ENCODE measurements around the gene TJP2. TPM values are rescaled to one million over a fixed set of nuclear protein-coding genes. Genes with fewer than 3 reads are reported as not detected.
"Not testable (repeated sequence)": the region's sequence is repeated elsewhere in the genome, so short reads cannot be mapped to it uniquely, and the experiment has no call there.

TJP2 gene
- total RNA-seq, 3 donors from 2014 or later (not counting 1 experiment from before 2014, with no cell fraction given), result 6.8 to 10.0 (median 9.6) TPM

DNA sequence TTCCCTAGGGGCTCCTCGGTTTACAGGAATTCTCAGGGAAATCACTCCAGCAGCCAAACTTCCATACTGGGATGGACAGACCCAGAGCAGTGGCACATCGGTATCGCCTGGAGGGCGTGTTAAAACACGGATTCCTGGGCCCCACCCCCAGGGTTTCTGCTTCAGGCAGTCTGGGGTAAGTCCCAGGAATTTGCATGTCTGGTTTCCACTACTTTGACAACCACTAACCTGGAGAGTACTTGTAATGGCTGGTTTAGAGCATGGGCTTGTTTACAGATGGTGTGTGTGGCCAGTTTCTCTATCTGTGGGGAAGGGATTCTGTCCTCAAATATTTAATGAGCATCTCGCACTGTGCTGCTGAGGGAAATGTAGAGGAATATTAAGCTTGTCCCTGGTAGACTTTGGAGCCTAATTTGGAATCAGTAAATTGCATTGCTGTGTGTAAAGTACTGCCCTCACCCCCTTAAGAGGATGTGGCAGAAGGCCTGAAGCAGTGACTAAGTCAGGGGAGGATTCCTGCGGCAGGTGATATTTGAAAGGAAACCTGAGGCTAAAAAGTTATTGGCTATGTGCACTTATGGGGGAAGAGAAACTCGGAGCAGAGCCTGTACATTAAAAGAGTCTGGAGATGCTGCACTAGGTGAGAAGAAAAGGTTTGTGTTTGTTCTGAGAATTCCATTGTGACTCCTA is 18.6 kb upstream of the TJP2 start:
- no peak overlapping the region for H3K27ac ChIP-seq (ENCODE audit: low read length)
- intact Hi-C loops (cut with micrococcal nuclease), result loop anchor here (2.0 kb wide), 1 partner anchor 37 kb away; no protein-coding TSS in a partner anchor
- WGBS (ENCODE audit: insufficient coverage), result 83% methylated on average over 8 of the region's 8 CpGs
- H3K9me3 Mint-ChIP-seq, result no peaks in the 10 kb centered on the region
- no peaks in the 10 kb centered on the region for H3K36me3 Mint-ChIP-seq
- peak in 1 of 3 donors; percentile 32 for ATAC-seq
- H3K4me3 Mint-ChIP-seq, result no peak overlapping the region
- no peaks in the 10 kb centered on the region for H3K9me3 ChIP-seq (ENCODE audit: control insufficient read depth, insufficient read depth, low read length)
- DNase-seq, result no peak
- no peaks in the 10 kb centered on the region for H3K27me3 ChIP-seq (ENCODE audit: control insufficient read depth, insufficient read depth, low read length)
- H3K27ac Mint-ChIP-seq, result no peak overlapping the region
- no peaks in the 10 kb centered on the region for H3K27me3 Mint-ChIP-seq (ENCODE audit: low read depth in 2 of 2)
- no peaks in the 10 kb centered on the region for H3K4me1 Mint-ChIP-seq
- no peaks in the 10 kb centered on the region for H3K4me1 ChIP-seq (ENCODE audit: control insufficient read depth, insufficient read depth, low read length)
- H3K36me3 ChIP-seq (ENCODE audit: control insufficient read depth, insufficient read depth, low read length), result no peaks in the 10 kb centered on the region
- H3K4me3 ChIP-seq (ENCODE audit: low read length), result no peak overlapping the region
- TF ChIP-seq, protein P1, sequence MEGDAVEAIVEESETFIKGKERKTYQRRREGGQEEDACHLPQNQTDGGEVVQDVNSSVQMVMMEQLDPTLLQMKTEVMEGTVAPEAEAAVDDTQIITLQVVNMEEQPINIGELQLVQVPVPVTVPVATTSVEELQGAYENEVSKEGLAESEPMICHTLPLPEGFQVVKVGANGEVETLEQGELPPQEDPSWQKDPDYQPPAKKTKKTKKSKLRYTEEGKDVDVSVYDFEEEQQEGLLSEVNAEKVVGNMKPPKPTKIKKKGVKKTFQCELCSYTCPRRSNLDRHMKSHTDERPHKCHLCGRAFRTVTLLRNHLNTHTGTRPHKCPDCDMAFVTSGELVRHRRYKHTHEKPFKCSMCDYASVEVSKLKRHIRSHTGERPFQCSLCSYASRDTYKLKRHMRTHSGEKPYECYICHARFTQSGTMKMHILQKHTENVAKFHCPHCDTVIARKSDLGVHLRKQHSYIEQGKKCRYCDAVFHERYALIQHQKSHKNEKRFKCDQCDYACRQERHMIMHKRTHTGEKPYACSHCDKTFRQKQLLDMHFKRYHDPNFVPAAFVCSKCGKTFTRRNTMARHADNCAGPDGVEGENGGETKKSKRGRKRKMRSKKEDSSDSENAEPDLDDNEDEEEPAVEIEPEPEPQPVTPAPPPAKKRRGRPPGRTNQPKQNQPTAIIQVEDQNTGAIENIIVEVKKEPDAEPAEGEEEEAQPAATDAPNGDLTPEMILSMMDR (IDR thresholded peaks at IDR 0.05), result no peak

DNA sequence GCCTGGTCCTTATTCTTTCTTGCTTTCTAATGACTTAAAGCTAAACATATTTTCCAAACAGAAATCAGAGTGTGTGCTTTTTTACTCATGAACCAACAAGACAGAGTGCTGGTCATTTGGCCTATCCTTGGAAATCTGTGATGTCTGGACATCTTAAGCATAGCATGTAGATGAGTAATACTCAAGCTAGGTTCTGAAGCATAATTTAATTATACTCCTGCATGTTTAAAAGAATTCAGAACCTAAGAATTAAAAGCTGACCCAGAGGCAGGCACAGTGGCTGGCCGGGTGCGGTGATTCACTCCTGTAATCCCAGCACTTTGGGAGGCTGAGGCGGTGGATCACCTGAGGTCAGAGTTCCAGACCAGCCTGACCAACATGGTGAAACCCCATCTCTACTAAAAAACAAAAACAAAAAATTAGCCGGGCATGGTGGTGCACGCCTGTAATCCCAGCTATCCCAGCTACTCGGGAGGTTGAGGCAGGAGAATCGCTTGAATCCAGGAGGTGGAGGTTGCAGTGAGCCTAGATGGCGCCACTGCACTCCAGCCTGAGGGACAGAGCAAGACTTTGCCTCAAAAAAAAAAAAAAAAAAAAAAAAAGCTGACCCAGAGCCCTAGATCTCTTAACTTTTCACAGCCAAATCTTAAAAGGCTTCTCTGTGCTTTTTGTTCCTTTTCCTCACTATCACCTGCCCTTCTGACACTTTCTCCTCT is 16.2 kb upstream of the TJP2 start:
- no peaks in the 10 kb centered on the region for H3K27me3 Mint-ChIP-seq (ENCODE audit: low read depth in 2 of 2)
- Histone ChIP-seq H3K9me3 (ENCODE audit: control insufficient read depth, insufficient read depth, low read length) (no peaks in the 10 kb centered on the region), H3K36me3 (ENCODE audit: control insufficient read depth, insufficient read depth, low read length) (no peaks in the 10 kb centered on the region), H3K4me1 (ENCODE audit: control insufficient read depth, insufficient read depth, low read length) (no peaks in the 10 kb centered on the region), H3K27me3 (ENCODE audit: control insufficient read depth, insufficient read depth, low read length) (no peaks in the 10 kb centered on the region), H3K27ac (ENCODE audit: low read length) (no peak overlapping the region), H3K4me3 (ENCODE audit: low read length) (no peak overlapping the region)
- 87% methylated on average over 8 of the region's 8 CpGs for WGBS (ENCODE audit: insufficient coverage)
- no peak overlapping the region for H3K4me3 Mint-ChIP-seq
- no peaks in the 10 kb centered on the region for H3K36me3 Mint-ChIP-seq
- DNase-seq (no peak), ATAC-seq (no peak)
- H3K4me1 Mint-ChIP-seq, result no peaks in the 10 kb centered on the region
- TF ChIP-seq, protein P1 (IDR thresholded peaks at IDR 0.05), result no peak
- H3K27ac Mint-ChIP-seq, result no peak overlapping the region
- no peaks in the 10 kb centered on the region for H3K9me3 Mint-ChIP-seq
- intact Hi-C loops (cut with micrococcal nuclease), result loop anchor here (2.0 kb wide), 1 partner anchor 35 kb away; no protein-coding TSS in a partner anchor

DNA sequence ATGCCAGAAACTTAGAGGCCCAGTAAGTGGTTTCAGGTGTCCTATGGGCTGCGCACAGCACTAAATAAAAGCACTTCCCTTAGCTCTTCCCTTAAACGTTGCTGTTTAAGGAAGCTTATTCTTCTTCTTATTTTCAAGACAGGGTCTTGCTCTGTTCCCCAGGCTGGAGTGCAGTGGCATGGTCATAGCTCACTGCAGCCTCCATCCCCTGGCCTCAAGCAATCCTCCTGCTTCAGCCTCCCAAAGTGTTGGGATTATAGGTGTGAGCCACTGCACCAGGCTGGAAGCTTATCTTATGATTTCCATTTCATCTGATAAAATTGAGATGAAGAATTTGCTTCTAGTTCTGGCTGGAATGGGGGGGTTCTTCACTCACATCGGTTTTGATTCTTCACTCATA is 15.6 kb upstream of the TJP2 start:
- intact Hi-C loops (cut with micrococcal nuclease), result no loop called here
- no peak for ATAC-seq
- no peaks in the 10 kb centered on the region for H3K36me3 ChIP-seq (ENCODE audit: control insufficient read depth, insufficient read depth, low read length)
- no peak overlapping the region for H3K4me3 Mint-ChIP-seq
- 50% methylated on average over 2 of the region's 3 CpGs for WGBS (ENCODE audit: insufficient coverage)
- DNase-seq, result no peak
- no peaks in the 10 kb centered on the region for H3K4me1 Mint-ChIP-seq
- H3K9me3 ChIP-seq (ENCODE audit: control insufficient read depth, insufficient read depth, low read length), result no peaks in the 10 kb centered on the region
- no peaks in the 10 kb centered on the region for H3K9me3 Mint-ChIP-seq
- H3K4me3 ChIP-seq (ENCODE audit: low read length), result no peak overlapping the region
- H3K27me3 Mint-ChIP-seq (ENCODE audit: low read depth in 2 of 2), result no peaks in the 10 kb centered on the region
- no peaks in the 10 kb centered on the region for H3K4me1 ChIP-seq (ENCODE audit: control insufficient read depth, insufficient read depth, low read length)
- H3K27ac Mint-ChIP-seq, result no peak overlapping the region
- no peaks in the 10 kb centered on the region for H3K27me3 ChIP-seq (ENCODE audit: control insufficient read depth, insufficient read depth, low read length)
- H3K27ac ChIP-seq (ENCODE audit: low read length), result no peak overlapping the region
- TF ChIP-seq, protein P1 (IDR thresholded peaks at IDR 0.05), result no peak
- H3K36me3 Mint-ChIP-seq, result no peaks in the 10 kb centered on the region

DNA sequence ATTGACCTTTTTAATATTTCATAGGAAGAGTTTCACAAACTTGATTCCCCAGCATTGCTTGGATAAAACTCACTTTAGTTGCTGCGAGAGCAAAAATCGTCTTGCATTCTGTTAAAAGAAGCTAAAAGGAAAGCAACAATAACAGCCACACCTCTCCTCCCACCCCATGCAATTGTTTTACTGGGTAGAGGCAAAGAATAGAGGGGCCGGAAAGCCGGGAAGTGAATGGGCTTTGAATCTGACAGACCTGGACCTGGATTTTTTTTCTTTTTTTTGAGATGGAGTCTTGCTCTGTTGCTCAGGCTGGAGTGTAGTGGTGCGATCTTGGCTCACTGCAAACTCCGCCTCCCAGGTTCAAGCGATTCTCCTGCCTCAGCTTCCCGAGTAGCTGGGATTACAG is 9.5 kb upstream of the TJP2 start:
- H3K27me3 Mint-ChIP-seq (ENCODE audit: low read depth in 2 of 2); H3K27me3 ChIP-seq (ENCODE audit: control insufficient read depth, insufficient read depth, low read length); H3K9me3 Mint-ChIP-seq; DNase-seq; H3K27ac Mint-ChIP-seq; H3K4me1 ChIP-seq (ENCODE audit: control insufficient read depth, insufficient read depth, low read length); H3K27ac ChIP-seq (ENCODE audit: low read length); H3K9me3 ChIP-seq (ENCODE audit: control insufficient read depth, insufficient read depth, low read length); intact Hi-C loops (cut with micrococcal nuclease); ATAC-seq; H3K4me3 ChIP-seq (ENCODE audit: low read length); H3K36me3 ChIP-seq (ENCODE audit: control insufficient read depth, insufficient read depth, low read length); H3K4me3 Mint-ChIP-seq; H3K36me3 Mint-ChIP-seq: not testable (repeated sequence)
- 92% methylated on average over 8 of the region's 8 CpGs for WGBS (ENCODE audit: insufficient coverage)
- H3K4me1 Mint-ChIP-seq, result peaks cover 15 to 19% of the 10 kb centered on the region in 2 donors
